Fibroblast of peridontal ligament (primary cell): Measurements from ENCODE around the gene COMMD6.

ENCODE experiments used
- DNase-seq: peaks from one replicate; pipeline ENCODE4 v3.0.0-alpha.2; 2010; ENCODE audit errors: extremely low read depth

The COMMD6 gene

DNA sequence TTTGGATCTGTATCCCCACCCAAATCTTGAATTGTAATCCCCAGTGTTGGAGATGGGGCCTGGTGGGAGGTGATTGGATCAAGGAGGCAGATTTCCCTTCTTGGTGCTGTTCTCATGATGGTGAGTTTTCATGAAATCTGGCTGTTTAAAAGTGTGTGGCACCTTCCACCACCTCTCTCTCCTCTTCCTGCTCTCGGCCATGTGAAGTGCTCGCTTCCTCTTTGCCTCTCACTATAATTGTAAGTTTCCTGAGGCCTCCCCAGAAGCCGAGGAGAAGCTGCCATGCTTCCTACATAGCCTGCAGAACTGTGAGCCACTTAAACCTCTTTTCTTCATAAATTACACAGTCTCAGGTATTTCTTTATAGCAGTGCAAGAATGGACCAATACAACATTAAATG, 15.7 kb downstream of the COMMD6 start:
- DNase-seq: no peak

DNA sequence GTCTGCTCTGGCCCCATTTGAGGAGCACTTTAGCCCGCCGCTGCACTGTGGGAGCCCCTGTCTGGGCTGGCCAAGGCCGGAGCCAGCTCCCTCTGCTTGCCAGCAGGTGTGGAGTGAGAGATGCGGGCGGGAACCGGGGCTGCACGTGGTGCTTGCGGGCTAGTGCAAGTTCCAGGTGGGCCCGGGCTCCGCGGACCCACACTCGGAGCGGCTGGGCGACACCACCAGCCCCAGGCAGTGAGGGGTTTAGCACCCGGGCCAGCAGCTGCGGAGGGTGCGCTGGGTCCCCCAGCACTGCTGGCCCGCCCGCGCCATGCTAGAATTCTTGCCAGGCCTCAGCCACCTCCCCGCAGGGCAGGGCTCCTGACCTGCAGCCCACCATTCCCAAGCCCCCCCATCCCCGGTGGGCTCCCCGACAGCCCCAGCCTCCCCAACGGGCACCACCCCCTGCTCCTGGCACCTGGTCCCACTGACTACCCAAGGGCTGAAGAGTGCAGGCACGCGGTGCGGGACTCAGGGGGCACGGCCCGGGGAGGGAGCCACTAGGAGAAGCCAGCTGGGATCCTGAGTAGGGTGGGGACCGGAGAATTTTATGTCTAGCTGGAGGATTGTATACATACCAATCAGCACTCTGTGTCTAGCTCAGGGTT, 19.1 kb downstream of the COMMD6 start:
- DNase-seq: no peak

DNA sequence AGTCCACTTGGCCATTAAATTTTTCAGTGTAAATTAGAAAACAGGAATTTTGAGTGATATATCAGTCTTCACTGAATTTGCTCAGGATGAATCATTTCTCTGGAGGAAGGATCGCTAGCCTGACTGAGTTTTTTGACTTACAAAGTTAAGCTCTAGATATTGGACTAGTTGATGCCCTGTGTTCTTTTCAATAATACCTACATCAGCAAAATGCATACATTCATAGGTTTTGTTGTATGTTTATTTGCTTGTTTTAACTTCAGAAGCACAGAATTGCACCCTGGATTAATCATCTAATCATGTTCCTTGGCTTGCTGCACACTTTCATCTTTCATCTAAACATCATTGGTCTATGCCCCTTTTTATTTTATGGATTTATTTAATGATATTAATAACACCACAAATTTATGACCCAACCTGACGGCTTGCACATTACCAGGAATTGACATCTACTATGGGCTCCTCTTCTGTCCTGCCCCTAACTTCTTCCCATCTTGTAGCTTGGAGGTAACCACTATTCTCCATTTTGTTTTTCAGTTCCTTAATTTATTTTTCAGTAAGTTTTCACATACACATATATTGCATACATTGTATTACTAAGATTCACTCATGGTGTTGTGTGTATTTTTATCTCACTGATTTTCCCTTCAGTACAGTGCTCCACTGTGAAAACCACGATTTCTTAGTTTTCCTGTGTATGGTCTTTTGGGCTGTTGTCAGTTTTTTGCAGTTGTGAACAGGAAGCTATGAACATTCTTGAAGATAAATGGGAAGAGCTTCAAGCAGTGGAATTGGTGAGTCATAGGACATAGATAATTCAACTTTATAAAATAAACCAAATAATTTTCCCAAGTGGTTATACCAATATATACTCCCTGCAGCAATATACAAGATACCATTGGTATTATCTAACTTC, 23.3 kb downstream of the COMMD6 start:
- no peak for DNase-seq

DNA sequence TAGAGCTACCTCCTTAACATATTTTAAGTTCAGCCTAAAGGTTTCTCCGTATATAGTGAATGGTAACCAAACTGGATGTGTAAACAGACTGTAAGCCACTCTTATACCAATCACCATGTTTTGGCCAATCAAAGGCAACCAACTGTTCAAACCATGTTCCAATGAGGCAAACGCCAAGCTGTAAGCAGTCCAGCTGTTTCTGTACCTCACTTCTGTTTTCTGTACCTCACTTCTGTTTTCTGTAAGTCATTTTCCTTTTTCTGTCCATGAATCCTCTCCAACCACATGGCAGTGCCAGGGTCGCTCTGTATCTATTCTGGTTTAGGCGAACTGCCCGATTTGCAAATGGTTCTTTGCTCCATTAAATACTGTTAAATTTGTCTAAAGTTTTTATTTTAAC, 24.4 kb downstream of the COMMD6 start:
- DNase-seq: no peak

DNA sequence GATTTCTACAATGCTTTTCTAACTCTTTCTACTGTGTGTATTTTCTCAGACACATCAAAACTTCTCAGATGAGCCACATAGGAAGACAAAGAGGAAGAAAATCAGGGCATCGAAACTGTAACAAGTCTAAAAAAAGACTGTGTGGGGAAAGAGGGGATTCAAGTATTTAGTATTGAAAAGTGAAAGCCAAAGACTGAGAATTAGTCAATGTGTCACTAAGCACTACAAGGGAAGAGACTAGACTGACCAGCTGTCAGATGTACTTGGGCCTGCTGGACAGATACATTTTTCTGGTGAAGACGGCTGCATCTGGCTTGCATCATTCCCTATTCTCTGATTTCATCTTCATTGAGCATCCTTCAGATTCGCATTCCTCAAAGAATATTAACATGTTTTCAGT, 25.4 kb downstream of the COMMD6 start:
- DNase-seq: no peak

DNA sequence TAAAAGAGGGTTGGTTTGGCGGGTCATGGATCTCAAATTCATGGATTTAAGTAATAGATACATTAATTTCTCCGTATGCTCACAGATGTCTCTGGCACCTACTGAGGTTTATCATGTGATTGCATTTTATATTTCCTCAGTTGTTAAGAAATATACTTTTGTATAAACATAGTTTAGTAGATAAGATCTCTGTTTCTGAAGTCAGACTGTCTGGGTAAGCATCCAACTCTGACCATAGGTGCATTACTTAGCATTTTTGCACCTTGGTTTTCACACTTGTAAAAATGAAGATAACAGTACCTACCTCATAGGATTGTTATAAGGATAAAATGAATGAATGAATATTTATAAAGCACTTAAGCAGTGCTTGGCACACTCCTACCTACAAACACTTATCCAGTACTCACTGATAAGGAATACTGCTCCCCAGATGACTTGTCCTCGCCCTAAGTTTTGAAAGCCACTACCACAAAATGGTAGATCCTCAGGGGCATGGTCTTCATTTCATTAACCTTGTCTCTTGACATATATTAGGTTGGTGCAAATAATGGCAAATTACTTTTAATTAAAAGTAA, 26.5 kb downstream of the COMMD6 start:
- DNase-seq: no peak

DNA sequence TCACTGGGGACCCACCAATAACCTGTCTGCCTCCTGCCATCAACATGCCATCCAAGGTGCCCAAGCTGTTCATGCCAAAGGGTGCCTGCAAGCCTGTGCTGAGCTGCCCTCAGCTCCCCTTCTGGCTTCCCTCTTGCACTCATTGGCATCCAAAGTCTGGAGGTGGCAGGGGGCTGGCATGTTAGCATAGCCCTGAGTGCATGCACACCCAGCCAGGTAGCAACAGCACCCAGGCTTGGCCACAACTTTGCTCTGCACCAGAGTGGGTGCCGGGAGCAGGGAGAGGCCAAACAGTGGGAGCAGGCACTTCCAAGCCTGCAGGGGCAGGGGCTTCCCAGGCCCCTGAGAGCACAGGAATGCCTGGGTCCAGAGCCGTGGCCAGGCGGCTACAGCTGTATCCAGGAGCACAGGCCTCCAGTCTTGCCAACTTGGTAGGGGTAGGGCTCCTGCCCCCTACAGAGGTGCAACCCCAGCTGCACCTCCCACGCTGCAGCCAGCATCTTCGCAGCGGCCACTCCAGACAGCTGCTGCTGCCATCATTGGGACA, 29.6 kb downstream of the COMMD6 start:
- DNase-seq: no peak

DNA sequence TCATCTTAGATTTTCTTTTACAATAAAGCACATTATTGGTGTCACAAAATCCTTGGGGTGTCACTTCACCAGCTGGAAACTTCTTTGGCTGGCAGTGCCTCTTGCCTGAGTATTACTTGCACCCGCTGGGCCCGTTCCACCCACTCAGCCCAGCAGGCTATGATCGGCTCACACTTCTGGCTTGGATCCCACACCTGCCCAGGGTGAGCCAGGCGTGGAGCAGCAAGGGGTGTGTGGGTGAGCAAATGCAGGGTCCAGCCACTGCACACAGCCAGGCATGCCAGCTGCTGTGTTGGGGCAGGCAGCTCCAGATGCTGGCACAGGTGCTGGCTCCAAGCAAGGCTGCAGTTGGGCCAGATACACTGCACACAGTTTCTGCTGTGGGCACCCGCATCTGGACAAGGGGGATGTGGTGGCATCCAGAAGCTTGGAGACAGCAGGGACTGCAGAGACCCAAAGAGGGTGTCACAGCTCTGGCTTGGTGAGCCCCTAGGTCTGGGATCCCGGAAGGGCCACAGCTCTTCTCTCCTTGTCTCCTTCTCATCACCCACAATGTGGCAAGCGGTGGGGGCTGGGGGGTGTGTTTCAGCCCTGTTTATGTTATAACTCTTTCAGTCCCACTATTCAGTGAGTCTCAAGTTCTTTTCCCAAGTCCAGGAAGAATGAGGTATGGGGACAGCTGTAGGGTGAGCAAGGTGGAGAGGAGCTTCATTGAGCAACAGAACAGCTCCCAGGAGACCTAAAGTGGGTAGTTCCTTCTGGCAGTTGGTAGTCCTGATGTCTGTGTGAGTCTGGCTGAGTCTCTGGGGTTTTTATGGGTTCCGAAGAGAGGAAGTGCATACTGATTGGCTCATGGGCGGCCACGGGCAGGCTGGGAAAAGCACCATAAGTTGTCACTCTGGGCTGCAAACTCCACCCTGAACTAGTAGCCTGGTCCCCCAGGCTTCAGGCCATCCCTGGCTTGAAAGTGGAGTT, 30.3 kb downstream of the COMMD6 start:
- no peak for DNase-seq

DNA sequence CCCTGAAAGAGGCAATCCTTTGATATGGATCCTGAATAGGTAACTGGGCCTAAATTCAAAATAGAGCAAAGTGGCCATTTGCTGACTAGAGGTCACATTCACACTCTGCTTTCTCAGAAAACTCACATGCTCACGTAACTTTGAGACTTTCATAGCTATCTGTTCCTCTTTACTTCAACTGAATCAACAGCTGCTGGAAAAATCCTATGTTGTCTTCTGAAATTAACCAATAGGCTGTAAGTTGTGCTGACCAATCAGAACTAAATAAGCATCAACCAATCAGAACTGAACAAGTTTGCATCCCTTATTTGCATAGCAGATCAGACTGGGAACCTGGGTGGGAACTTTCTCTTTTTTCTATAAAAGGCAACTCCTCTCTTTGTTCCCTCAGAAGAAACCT, 31.6 kb downstream of the COMMD6 start:
- no peak for DNase-seq

DNA sequence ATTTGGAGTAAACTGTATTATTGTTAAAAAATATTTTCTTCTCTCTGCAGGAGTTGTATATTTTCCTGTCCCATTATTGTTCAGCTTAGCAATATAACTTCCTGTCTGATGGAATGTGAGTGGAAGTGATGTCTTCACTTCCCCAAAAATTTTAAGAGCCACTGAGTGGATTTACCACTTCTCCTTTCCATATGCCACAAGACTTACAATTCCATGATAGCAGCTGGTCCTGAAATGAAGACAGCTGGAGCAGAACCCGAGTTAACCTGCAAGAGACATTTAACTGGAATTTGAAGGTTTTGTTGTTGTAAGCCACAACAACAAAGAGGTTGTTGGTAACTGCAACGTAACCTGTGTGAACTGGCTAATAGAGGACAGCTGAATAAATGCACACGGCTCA, 32.3 kb downstream of the COMMD6 start:
- no peak for DNase-seq

DNA sequence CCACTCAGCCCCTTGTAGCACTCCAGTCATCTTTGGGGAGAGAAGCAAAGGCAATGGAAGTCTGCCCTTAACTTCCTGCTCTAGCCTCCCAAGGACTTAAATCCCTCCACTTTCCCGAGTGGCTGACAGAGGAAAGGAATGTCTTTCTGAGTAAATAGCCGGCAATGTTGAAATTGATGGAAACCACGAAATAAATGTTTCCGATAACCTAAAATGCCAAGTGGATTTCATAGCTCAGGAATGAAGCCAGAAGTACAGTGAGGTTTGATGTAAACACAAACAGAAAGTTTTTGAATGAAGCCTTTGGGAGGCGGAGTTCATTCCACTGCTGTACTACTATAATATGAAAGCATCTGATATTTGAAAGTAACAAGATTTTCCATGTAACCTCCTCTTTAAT, 41.7 kb downstream of the COMMD6 start:
- DNase-seq: peak; percentile 93

DNA sequence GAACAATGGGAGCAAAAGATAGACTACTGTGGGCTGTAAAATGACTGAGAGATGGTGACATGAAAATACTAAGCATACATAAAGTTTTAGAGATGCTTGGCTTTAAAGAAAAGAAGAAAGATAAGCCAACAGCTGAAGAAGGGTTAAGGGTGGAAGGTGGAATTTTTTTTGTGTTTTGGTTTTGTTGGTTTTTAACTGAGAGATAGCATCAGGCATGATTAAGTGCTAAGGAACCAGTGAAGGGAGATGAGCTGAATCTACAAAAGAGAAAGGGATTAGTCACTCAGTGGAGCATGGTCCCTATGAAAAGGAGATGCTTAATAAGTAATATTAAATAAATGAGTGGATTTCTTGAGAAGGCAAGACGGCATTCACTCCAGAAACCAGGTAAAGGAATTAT, 43.1 kb downstream of the COMMD6 start:
- DNase-seq: no peak

DNA sequence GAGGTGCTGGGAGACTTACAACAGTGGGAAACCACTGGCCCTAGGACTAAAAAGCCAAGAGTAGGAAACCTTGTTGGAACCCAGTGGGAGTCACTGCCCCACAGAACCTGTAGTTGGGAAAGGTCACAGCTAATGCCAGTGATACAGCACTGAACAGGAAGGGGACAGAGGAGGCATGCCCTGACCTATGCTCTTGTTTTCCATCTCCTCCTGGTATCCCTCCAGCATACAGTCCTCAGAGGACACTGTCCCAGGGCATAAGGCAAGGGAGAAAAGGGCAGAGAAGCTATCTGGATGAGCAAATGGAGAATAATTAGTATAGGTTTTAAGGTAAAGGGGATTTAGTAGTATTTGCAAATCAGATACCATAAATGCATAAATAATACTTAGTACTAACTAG, 44.5 kb downstream of the COMMD6 start:
- no peak for DNase-seq

DNA sequence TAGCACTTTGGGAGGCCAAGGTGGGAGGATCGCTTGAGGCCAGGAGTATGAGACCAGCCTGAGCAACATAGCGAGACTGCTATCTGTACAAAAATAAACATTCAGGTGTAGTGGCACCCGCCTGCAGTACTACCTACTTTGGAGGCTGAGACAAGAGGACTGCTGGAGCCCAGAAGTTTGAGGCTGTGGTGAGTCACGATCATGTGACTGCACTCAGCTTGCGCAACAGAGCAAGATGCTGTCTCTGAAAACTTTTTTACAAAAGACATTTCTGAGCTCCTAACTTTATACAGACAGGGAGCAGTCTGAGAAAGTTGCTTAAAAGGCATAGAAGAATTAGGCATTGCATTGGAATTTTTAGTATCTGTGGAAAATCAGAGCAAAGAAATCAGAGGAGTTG, 45.3 kb downstream of the COMMD6 start:
- peak; percentile 43 for DNase-seq

DNA sequence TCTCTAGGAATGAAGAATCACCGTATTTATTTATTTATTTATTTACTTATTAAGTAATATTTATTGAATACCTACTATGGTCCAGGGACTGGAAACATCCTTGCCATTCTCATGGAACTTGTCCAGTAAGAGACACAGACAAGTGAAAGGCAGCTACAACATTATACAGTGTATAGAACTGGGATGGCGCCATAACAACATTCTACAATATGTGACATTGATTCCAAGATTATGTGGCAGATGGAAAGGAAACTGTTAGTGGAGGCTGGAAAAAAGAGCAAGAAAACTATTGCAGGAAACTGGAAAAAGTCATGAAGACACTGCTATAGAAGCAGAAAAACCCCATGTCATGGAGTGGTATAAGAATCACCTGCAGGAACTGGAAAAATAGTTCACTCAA, 46.3 kb downstream of the COMMD6 start:
- DNase-seq: no peak

DNA sequence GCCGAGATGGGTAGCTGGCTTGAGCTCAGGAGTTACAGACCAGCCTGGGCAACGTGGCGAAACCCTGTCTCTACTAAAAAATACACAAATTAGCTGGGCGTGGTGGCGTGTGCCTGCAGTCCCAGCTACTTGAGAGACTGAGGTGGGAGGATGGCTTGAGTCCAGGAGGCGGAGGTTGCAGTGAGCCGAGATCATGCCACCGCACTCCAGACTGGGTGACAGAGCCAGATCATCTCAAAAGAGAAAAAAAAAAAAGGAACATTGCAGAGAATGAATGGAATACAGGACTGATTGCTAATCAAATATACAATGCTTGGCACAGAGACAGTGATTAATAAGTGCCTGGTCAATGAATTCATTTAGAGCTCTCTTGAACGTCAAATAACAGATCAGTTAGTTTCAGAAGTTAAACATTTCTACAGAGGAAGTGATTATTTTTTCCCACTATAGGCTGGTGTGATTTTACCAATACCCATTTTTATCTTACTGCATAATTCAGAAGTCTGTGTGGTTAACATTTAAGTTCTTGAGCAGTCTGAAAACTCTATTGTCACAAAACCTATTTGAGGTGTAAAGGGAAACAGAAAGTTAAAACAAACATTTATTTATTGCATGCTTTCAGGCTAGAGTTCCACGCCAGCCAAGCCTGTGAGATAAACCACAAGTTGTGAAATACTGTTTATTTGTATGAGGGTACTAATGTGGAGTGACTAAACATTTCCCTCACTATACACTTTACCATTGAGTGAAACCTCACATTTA, 48.0 kb downstream of the COMMD6 start:
- DNase-seq: peak; percentile 71

DNA sequence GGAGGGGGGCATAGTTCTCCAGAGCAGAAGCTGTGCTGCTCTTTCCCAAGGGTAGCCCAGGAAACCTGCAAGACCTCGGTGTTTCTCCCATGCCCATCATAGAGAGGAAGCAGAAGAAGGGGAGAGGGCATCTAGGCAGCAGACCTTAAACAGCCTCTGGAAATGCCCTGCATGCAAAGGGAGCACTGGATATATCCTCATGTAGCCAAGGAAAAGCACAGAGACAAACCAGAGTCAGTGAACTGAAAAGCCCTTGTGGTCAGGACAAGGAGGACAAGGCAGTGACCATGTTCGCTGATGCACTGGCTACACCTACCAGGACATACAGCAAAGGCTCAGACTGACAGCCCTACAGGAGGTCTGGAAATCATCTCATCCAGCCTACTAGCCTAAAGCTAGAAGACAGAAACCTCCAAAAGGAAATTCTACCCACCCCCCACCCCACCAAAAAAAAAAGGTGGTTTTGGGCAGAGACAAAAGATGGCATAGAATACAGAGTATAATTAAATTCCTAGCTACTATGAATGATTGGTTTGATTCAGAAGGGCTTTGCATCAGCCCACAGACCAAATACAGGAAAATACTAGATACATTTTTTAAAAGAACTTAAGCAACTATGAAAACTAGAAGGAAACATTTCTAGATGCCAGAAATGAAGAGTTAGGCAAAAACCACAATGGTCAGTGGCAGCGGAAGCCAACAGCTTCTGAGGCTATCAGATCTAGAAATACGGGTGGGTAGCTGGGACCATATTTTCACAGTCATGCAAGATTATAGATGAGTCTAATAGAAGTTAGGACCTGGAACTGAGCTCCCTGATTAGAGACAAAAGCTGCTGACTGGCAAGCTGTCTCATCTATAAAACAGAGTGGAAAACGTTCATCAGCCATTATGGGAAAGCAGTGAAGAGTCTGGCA, 51.2 kb downstream of the COMMD6 start:
- DNase-seq: peak; percentile 43

DNA sequence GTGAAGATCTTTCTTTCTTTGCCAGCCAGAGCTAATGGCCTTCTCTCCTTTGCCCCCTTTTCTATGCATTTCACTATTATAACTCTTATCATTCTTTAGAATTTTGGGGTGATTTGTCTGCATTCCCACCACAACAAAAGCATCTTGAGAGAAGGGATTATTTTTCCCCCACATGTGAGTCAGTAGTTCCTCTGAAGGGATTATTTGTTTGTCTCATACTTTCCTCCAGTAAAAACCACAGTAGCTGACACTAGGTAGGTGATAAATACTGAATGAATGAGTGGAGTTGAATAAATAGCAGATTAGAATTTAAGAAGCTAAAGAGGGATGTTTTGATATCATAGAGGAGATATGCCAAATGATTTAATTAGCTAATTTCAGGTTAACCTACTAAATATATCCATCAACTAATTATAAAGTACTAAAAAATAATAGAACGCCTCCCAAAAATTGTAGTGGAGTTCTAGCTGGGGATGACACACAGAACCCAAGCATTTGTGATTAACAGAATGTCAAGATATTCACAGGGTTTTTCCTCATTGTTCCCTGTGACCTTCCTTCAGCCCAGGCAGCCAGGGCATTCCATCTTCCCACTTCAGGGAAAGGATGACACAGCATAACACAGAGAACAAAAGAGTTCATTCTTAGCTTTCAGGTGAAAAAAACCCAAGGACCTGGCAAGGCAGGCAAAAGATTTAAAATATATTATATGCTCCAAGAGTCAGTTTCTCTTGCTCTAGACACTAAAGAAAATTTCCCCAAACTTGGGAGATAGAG, 52.2 kb downstream of the COMMD6 start:
- DNase-seq: no peak

DNA sequence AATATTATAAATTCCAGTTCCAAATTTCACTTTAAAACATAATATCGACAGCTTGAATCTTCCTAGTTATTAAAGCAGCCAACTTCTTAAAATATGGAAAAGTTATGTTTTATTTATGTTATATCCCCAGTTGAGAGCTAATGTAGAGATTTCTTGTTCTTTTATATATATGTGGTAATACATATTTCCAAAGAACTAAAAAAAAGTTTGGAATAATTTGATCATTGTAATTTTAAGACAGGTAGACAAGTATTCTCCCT, 54.9 kb downstream of the COMMD6 start:
- DNase-seq: no peak
